Measurements from ENCODE around the gene TMEM120B. TPM values are rescaled to one million over a fixed set of nuclear protein-coding genes. Genes with fewer than 3 reads are reported as not detected.

Gene TMEM120B
- total and polyA plus RNA-seq, 4 donors: 3.9 to 17.7 (median 8.1) TPM

- no peak overlapping the region for H3K9ac ChIP-seq (ENCODE audit: insufficient read depth in 1 of 2, low read length in 2 of 2)
- H3K9me3 ChIP-seq (ENCODE audit: control insufficient read depth in 4 of 4, insufficient read depth in 3 of 4, low read length in 3 of 4): peaks cover 0 to 2% (median 0%) of the 10 kb centered on the region in 4 donors
- H3K4me1 ChIP-seq (ENCODE audit: control insufficient read depth in 5 of 5, insufficient read depth in 5 of 5, low read length in 5 of 5): peaks cover 0 to 24% (median 12%) of the 10 kb centered on the region in 5 donors
- no peak overlapping the region for H3K4me3 ChIP-seq
- no peaks in the 10 kb centered on the region for H3K36me3 ChIP-seq (ENCODE audit: control insufficient read depth in 4 of 4, insufficient read depth in 4 of 4, low read length in 4 of 4)
- no peaks in the 10 kb centered on the region for H3K27me3 ChIP-seq (ENCODE audit: control insufficient read depth in 3 of 3, insufficient read depth in 3 of 3, low read length in 2 of 3)
- WGBS, 2 donors: 80 to 82% methylated on average over 6 of the region's 6 CpGs
- DNase-seq (no peak), ATAC-seq (ENCODE audit: insufficient read depth, low FRiP score) (no peak)
- no peak overlapping the region for H3K27ac ChIP-seq (ENCODE audit: low read depth in 1 of 2, low read length in 1 of 2)
- TF ChIP-seq CTCF (IDR thresholded peaks at IDR 0.05; ENCODE audit: control extremely low read depth, extremely low read depth): no peak
These were observed 3.4 kb downstream of the TMEM120B start for GRCh38 chr12:121715862-121716435.

DNA sequence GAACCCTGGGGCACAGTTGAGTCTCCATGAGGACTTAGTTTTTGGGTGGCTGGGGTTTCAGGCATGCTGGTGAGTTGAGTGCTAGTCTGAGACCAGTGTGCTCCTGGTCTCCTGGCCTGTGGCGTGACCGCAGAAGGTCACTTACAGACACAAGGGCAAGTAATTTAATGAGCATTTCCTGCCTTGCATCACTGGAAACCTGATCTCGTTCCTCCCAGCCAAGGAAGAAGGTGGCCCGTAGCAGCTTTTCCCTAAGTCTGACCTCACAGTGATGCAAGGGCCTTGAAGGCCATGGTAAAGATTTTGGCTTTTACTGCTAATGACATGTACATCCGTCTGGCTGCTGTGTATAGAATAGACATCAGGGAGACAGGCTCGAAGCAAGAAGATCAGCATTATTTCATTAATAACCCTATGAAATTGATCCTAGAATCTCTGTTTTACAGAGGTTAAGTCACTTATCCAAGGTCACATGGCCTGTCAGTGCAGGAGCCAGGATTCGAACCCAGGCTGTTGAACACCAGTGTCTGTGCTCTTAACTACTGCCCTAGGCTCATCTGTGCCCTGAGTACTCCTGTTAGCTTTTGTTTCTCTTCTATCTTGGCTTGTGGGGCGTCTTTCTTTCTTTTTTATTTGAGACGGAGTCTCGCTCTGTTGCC is 4.6 kb downstream of the TMEM120B start:
- peaks cover 0 to 2% (median 0%) of the 10 kb centered on the region in 4 donors for H3K9me3 ChIP-seq (ENCODE audit: control insufficient read depth in 4 of 4, insufficient read depth in 3 of 4, low read length in 3 of 4)
- H3K9ac ChIP-seq (ENCODE audit: insufficient read depth in 1 of 2, low read length in 2 of 2): no peak overlapping the region
- no peak for DNase-seq
- H3K4me1 ChIP-seq (ENCODE audit: control insufficient read depth in 5 of 5, insufficient read depth in 5 of 5, low read length in 5 of 5): peaks cover 0 to 17% (median 12%) of the 10 kb centered on the region in 5 donors
- WGBS, 2 donors: 72 to 86% methylated on average over 10 of the region's 10 CpGs
- ATAC-seq (ENCODE audit: insufficient read depth, low FRiP score): no peak
- no peak overlapping the region for H3K4me3 ChIP-seq
- no peak overlapping the region for H3K27ac ChIP-seq (ENCODE audit: low read depth in 1 of 2, low read length in 1 of 2)
- H3K36me3 ChIP-seq (ENCODE audit: control insufficient read depth in 4 of 4, insufficient read depth in 4 of 4, low read length in 4 of 4): no peaks in the 10 kb centered on the region
- no peaks in the 10 kb centered on the region for H3K27me3 ChIP-seq (ENCODE audit: control insufficient read depth in 3 of 3, insufficient read depth in 3 of 3, low read length in 2 of 3)
- TF ChIP-seq CTCF (IDR thresholded peaks at IDR 0.05; ENCODE audit: control extremely low read depth, extremely low read depth): no peak

GRCh38 chr12:121718653-121719239 is 6.2 kb downstream of the TMEM120B start:
- no peak for DNase-seq

More at GRCh38 chr12:121718653-121719239, 6.2 kb downstream of the TMEM120B start:
- TF ChIP-seq CTCF (IDR thresholded peaks at IDR 0.05; ENCODE audit: control extremely low read depth, extremely low read depth): no peak
- no peak for ATAC-seq (ENCODE audit: insufficient read depth, low FRiP score)
- Histone ChIP-seq H3K9me3 (ENCODE audit: control insufficient read depth in 4 of 4, insufficient read depth in 3 of 4, low read length in 3 of 4) (peaks cover 0 to 2% (median 0%) of the 10 kb centered on the region in 4 donors), H3K9ac (ENCODE audit: insufficient read depth in 1 of 2, low read length in 2 of 2) (no peak overlapping the region), H3K36me3 (ENCODE audit: control insufficient read depth in 4 of 4, insufficient read depth in 4 of 4, low read length in 4 of 4) (no peaks in the 10 kb centered on the region), H3K27me3 (ENCODE audit: control insufficient read depth in 3 of 3, insufficient read depth in 3 of 3, low read length in 2 of 3) (no peaks in the 10 kb centered on the region), H3K4me1 (ENCODE audit: control insufficient read depth in 5 of 5, insufficient read depth in 5 of 5, low read length in 5 of 5) (peaks cover 0 to 11% (median 6%) of the 10 kb centered on the region in 5 donors), H3K4me3 (no peak overlapping the region), H3K27ac (ENCODE audit: low read depth in 1 of 2, low read length in 1 of 2) (no peak overlapping the region)
- WGBS, 2 donors: 79 to 93% methylated on average over 3 of the region's 3 CpGs
